Astrocyte (in vitro differentiated cells and primary cell): Measurements from ENCODE around the gene NKAP.

Experiments
- CTCF ChIP-seq: IDR thresholded peaks from 2 replicates; pipeline ENCODE4 v1.5.1; 2011; ENCODE audit warnings: low read depth, mild to moderate bottlenecking, inconsistent platforms, low read length, moderate library complexity; ENCODE audit not compliant: insufficient read depth
- EZH2 ChIP-seq: IDR thresholded peaks from 2 replicates; pipeline ENCODE4 v1.6.1; 2012; ENCODE audit warnings: mild to moderate bottlenecking, low read length, inconsistent platforms; ENCODE audit not compliant: insufficient read depth

- no peak for TF ChIP-seq CTCF
- no peak for TF ChIP-seq EZH2
These were observed 64.8 kb downstream of the NKAP start for GRCh38 chrX:119878740-119879139.
